Fibroblast of the aortic adventitia (primary cell): ENCODE results near the gene SLC29A4. TPM values are rescaled to one million over a fixed set of nuclear protein-coding genes. Genes with fewer than 3 reads are reported as not detected.
"Not testable (repeated sequence)": the region's sequence is repeated elsewhere in the genome, so short reads cannot be mapped to it uniquely, and the experiment has no call there.

ENCODE experiments used
- DNase-seq: peaks from one replicate; pipeline ENCODE4 v3.0.0-alpha.2; 2010; ENCODE audit warnings: low read depth
- H3K4me3 ChIP-seq: 2 replicates; pipeline ENCODE4 v1.5.1; 2011; ENCODE audit warnings: low read depth, mild to moderate bottlenecking, control low read depth, low read length, moderate library complexity
- total RNA-seq: library from RNA; depleted of rRNA; stranded (reverse); fragments of >200 nt; gene quantifications from 2 replicates; pipeline ENCODE4 v1.2.3, GENCODE V29; 2012; ENCODE audit warnings: low replicate concordance
- TF ChIP-seq, protein P1 (sequence below): IDR thresholded peaks from 2 replicates; pipeline ENCODE4 v1.5.1; 2011; ENCODE audit warnings: mild to moderate bottlenecking, low read length, control low read depth, inconsistent platforms; ENCODE audit not compliant: insufficient read depth

SLC29A4 gene
- total RNA-seq, 1 donor, result 0.90 TPM

DNA sequence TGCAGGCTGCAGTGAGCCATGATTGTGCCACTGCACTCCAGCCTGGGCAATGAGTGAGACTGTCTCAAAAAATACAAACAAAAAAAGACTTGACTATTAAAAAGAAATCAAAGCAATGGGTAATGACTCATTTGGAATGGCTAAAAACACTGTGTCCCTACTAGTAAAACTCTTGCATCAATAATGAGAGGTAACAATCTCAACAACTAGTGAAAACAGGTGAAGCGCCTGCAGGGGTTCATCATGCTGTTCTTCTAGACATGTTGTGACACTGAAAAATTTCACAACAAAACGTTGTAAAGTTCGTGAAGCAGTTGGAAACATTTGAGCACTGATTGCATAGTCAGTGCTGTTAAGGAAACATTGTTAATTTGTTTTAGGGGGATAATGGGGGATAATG lies 26.9 kb upstream of the SLC29A4 start:
- TF ChIP-seq, protein P1, sequence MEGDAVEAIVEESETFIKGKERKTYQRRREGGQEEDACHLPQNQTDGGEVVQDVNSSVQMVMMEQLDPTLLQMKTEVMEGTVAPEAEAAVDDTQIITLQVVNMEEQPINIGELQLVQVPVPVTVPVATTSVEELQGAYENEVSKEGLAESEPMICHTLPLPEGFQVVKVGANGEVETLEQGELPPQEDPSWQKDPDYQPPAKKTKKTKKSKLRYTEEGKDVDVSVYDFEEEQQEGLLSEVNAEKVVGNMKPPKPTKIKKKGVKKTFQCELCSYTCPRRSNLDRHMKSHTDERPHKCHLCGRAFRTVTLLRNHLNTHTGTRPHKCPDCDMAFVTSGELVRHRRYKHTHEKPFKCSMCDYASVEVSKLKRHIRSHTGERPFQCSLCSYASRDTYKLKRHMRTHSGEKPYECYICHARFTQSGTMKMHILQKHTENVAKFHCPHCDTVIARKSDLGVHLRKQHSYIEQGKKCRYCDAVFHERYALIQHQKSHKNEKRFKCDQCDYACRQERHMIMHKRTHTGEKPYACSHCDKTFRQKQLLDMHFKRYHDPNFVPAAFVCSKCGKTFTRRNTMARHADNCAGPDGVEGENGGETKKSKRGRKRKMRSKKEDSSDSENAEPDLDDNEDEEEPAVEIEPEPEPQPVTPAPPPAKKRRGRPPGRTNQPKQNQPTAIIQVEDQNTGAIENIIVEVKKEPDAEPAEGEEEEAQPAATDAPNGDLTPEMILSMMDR, result no peak
- H3K4me3 ChIP-seq, result no peak overlapping the region
- no peak for DNase-seq

DNA sequence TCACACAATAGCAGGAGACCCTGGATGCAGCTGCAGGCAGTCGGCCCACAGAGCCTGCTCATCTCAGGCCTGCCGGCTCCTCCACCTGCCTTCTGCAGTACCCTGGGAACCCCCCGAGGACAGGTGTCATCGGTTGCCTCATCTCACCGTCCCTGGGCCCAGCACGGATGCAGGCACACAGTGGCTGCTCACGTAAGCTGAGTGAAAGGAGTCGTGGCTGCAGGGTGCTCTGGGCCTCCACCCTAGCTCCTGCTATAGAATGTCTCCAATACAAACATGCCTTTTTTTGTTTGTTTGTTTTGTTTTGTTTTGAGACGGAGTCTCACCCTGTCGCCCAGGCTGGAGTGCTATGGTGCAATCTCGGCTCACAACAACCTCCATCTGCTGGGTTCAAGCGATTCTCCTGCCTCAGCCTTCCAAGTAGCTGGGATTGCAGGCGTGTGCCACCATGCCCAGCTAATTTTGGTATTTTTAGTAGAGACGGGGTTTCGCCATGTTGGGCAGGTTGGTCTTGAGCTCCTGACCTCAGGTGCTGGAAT lies 22.1 kb upstream of the SLC29A4 start:
- not testable (repeated sequence) for H3K4me3 ChIP-seq, DNase-seq

DNA sequence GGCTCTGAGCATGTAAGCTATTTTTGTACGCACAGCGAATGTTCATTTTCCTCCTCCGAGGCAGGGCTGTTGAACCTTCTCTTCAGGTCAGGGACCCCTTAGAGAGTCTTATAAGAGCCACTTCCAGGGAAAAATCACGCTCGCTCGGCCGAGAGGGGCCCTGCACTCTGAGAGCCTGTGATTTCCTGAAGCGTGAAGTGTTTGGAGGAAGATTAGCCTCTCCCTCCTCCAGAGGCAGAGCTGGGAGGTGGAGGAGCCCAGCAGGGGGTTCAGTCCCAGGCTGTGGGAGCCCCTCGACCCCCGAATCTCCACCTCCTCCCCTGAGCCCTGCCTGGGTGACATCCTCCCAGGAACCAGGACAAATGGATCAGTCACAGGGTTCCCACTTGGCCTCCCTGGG lies 19.7 kb upstream of the SLC29A4 start:
- H3K4me3 ChIP-seq, DNase-seq: not testable (repeated sequence)

DNA sequence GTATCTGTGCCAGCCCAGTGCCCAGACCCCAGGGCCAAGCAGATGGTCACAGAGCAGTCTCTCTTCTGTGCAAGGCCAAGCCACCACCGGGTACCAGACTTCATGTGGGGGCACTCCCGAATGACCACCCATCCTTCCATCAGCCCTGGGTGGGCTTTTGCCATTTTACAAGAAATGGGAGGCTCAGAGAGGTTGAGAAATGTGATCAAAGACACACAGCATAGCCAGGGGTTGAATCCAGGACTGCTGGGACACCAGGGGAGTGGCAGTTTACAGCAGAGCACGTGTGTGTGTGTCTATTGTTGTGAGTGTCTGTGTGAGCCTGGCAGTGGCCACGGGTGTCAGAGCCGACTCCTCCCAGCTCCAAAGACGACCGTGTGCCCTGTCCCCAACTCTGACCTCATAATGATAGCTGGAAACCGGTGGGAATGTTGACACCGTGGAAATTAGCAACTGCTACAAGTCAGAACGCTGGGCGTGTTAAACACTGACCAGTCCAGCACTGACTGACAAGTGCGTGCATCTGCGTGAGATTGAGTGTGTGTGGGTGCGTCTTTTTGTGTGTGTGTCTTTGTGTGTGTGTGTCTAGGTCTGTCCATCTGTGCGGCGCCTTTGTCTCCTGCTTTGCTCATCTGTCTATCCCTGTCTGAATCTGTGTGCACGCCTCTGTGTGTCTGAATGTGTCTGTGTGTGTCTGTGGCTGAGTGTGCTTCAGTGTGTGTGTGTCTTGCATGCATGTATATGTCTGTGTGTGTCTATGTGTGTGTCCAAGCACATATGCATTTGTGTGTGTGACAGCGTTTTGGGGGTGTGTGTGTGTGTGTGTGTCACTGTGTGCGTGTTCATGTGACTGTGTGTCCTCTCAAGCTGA lies 17.2 kb upstream of the SLC29A4 start:
- TF ChIP-seq, protein P1, result no peak
- H3K4me3 ChIP-seq, result no peak overlapping the region
- no peak for DNase-seq

DNA sequence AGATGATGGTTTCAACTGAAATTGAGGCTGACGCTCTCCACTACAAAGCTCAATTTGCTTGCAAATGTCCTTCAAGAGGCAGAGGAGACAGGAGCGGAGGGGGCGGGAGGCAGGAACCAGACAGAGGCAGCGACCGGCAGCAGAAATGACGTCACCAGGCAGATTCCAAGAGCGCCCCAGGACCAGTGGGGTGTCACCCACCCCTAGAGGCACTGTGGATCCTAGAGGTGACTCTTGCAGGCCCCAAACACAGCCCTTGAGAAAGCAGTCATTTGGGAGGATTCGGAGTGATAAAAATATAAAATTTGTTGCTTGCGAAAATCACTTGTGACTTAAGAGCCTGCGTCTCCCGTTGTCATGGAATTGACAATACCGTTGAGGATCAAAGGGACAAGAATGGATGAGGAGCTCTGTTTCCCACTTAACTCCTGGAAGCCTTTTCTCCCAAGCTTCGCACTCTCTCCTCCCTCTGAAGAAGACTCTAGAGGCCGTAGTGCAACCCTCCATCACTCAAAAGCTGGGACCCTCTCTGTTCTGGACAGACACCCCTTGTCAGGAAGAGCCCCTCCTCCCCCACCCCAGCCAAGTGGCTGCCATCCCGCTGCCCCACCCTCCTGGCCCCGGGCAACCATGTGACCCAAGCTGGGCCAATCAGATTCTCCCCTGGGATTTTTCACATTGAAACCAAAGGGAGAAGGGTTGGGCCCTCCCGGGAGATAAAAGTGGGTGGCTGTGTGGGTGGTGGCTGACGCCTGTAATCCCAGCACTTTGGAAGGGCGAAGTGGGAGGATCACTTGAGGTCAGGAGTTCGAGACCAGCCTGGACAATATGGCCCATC lies 16.3 kb upstream of the SLC29A4 start:
- H3K4me3 ChIP-seq, result no peak overlapping the region
- TF ChIP-seq, protein P1, result no peak
- no peak for DNase-seq

GRCh38 chr7:5267829-5268228 lies 14.9 kb upstream of the SLC29A4 start:
- DNase-seq, result not testable (repeated sequence)

GRCh38 chr7:5269992-5270657 lies 12.6 kb upstream of the SLC29A4 start:
- not testable (repeated sequence) for DNase-seq

More at GRCh38 chr7:5267829-5268228, 14.9 kb upstream of the SLC29A4 start:
- not testable (repeated sequence) for H3K4me3 ChIP-seq

DNA sequence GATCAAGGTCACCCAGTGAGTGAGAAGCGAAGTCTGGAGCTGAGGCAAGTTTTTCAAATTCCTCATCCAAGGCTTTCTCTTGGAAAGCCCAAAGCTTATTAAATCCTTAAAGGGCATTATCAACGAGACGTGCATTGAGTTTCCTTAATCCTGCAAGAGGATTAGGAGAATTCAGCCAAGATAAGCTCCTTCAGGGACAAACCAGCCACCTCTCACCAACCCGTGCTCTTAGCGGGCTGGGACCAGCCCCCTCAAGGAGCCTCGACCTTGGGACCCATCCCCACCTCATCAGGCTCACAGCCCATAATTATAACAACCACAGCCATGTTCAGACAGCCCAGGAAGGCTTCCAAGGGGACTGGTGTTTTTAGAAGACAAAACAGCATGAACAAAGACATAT lies 12.0 kb upstream of the SLC29A4 start:
- TF ChIP-seq, protein P1, result no peak
- no peak for DNase-seq

More at GRCh38 chr7:5269992-5270657, 12.6 kb upstream of the SLC29A4 start:
- H3K4me3 ChIP-seq, result not testable (repeated sequence)

GRCh38 chr7:5273831-5274405 lies 8.8 kb upstream of the SLC29A4 start:
- not testable (repeated sequence) for H3K4me3 ChIP-seq, DNase-seq

More for the DNA sequence above, 12.0 kb upstream of the SLC29A4 start:
- no peak overlapping the region for H3K4me3 ChIP-seq
